Breast epithelium (tissue), 3 donors: ENCODE results near the gene BBOF1.
"Not testable (repeated sequence)": the region's sequence is repeated elsewhere in the genome, so short reads cannot be mapped to it uniquely, and the experiment has no call there.

Experiments used
- POLR2A ChIP-seq: fragments of 450-650 bp; IDR thresholded peaks from one replicate; pipeline ENCODE4 v1.6.1; 2016; ENCODE audit warnings: antibody characterized with exemption, mild to moderate bottlenecking, moderate library complexity
- TF ChIP-seq, protein P1 (sequence below), 3 donors: fragments of 450-650 bp; IDR thresholded peaks; one replicate each; pipeline ENCODE4 v1.5.1; 2016 to 2017; ENCODE audit warnings: antibody characterized with exemption in 3 of 3, mild to moderate bottlenecking in 3 of 3, moderate library complexity in 3 of 3

- TF ChIP-seq, protein P1, sequence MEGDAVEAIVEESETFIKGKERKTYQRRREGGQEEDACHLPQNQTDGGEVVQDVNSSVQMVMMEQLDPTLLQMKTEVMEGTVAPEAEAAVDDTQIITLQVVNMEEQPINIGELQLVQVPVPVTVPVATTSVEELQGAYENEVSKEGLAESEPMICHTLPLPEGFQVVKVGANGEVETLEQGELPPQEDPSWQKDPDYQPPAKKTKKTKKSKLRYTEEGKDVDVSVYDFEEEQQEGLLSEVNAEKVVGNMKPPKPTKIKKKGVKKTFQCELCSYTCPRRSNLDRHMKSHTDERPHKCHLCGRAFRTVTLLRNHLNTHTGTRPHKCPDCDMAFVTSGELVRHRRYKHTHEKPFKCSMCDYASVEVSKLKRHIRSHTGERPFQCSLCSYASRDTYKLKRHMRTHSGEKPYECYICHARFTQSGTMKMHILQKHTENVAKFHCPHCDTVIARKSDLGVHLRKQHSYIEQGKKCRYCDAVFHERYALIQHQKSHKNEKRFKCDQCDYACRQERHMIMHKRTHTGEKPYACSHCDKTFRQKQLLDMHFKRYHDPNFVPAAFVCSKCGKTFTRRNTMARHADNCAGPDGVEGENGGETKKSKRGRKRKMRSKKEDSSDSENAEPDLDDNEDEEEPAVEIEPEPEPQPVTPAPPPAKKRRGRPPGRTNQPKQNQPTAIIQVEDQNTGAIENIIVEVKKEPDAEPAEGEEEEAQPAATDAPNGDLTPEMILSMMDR (IDR thresholded peaks at IDR 0.05), result not testable (repeated sequence)
- TF ChIP-seq POLR2A, result not testable (repeated sequence)
Observed at GRCh38 chr14:73994926-73995325, 24.2 kb upstream of the BBOF1 start.
